ENCODE results near the gene POLR1H. TPM values are rescaled to one million over a fixed set of nuclear protein-coding genes. Genes with fewer than 3 reads are reported as not detected.
A peak's percentile ranks its signal among the peaks of the same experiment; 100 is the strongest.

Gene POLR1H
- polyA plus RNA-seq, 3 donors: 36.2 to 62.4 (median 45.0) TPM

GRCh38 chr6:30019819-30020218 is 41.2 kb upstream of the POLR1H start:
- no peak for TF ChIP-seq CTCF (IDR thresholded peaks at IDR 0.05)
- WGBS (ENCODE audit: insufficient coverage): 100% methylated on average over 1 of the region's 2 CpGs
- Histone ChIP-seq H3K4me2 (replicated peaks; ENCODE audit: extremely low read depth, low read length, poor library complexity, severe bottlenecking) (no peak overlapping the region), H4K20me1 (ENCODE audit: insufficient read depth, low read length) (no peaks in the 10 kb centered on the region), H3K36me3 (replicated peaks in 1 of 2; ENCODE audit: control insufficient read depth in 1 of 2, insufficient read depth in 2 of 2, low read length in 2 of 2) (no peaks in the 10 kb centered on the region), H3K27me3 (ENCODE audit: control insufficient read depth in 2 of 2, insufficient read depth in 2 of 2, low read length in 2 of 2) (no peaks in the 10 kb centered on the region), H3K79me2 (ENCODE audit: insufficient read depth, low read length) (no peaks in the 10 kb centered on the region), H3K27ac (ENCODE audit: low read depth in 1 of 2, low read length in 2 of 2) (no peak overlapping the region), H3K9ac (ENCODE audit: insufficient read depth, low read length, poor library complexity, severe bottlenecking) (no peak overlapping the region), H3K4me3 (replicated peaks in 1 of 3; ENCODE audit: low read depth in 2 of 3, low read length in 3 of 3) (no peak overlapping the region), H3K4me1 (ENCODE audit: control insufficient read depth in 1 of 2, insufficient read depth in 2 of 2, low read length in 2 of 2) (peaks cover 10 to 12% of the 10 kb centered on the region in 2 donors), H2AFZ (ENCODE audit: insufficient read depth, low read depth, low read length, poor library complexity, severe bottlenecking) (no peak overlapping the region), H3K9me3 (replicated peaks in 1 of 2; ENCODE audit: control insufficient read depth in 1 of 2, insufficient read depth in 1 of 2, low read length in 2 of 2) (no peaks in the 10 kb centered on the region)
- intact Hi-C loops (cut with micrococcal nuclease): no loop called here
- Mint-ChIP-seq H3K4me3 (no peak overlapping the region), H3K4me1 (peaks cover 15% of the 10 kb centered on the region), H3K27ac (no peak overlapping the region), H3K9me3 (no peaks in the 10 kb centered on the region), H3K27me3 (ENCODE audit: low read depth in 3 of 3) (peaks cover 0 to 1% (median 1%) of the 10 kb centered on the region in 3 donors), H3K36me3 (peaks cover 14 to 17% of the 10 kb centered on the region in 2 donors)
- no peak for DNase-seq

- no peaks in the 10 kb centered on the region for H4K20me1 ChIP-seq (ENCODE audit: insufficient read depth, low read length)
- no peak overlapping the region for H3K27ac ChIP-seq (ENCODE audit: low read depth in 1 of 2, low read length in 2 of 2)
- no peaks in the 10 kb centered on the region for H3K79me2 ChIP-seq (ENCODE audit: insufficient read depth, low read length)
- TF ChIP-seq CTCF (IDR thresholded peaks at IDR 0.05): no peak
- Mint-ChIP-seq H3K36me3 (peaks cover 14 to 17% of the 10 kb centered on the region in 2 donors), H3K9me3 (no peaks in the 10 kb centered on the region), H3K4me3 (no peak overlapping the region), H3K4me1 (peaks cover 15% of the 10 kb centered on the region), H3K27ac (peak overlapping the region in 2 of 7 donors; percentile 8 to 37), H3K27me3 (ENCODE audit: low read depth in 3 of 3) (peaks cover 0 to 1% (median 1%) of the 10 kb centered on the region in 3 donors)
- intact Hi-C loops (cut with micrococcal nuclease): no loop called here
- no CpG with 5 or more reads among the region's 1 CpG for WGBS (ENCODE audit: insufficient coverage)
- no peak overlapping the region for H2AFZ ChIP-seq (ENCODE audit: insufficient read depth, low read depth, low read length, poor library complexity, severe bottlenecking)
- no peaks in the 10 kb centered on the region for H3K36me3 ChIP-seq (replicated peaks in 1 of 2; ENCODE audit: control insufficient read depth in 1 of 2, insufficient read depth in 2 of 2, low read length in 2 of 2)
- H3K27me3 ChIP-seq (ENCODE audit: control insufficient read depth in 2 of 2, insufficient read depth in 2 of 2, low read length in 2 of 2): no peaks in the 10 kb centered on the region
- H3K9me3 ChIP-seq (replicated peaks in 1 of 2; ENCODE audit: control insufficient read depth in 1 of 2, insufficient read depth in 1 of 2, low read length in 2 of 2): no peaks in the 10 kb centered on the region
- no peak overlapping the region for H3K9ac ChIP-seq (ENCODE audit: insufficient read depth, low read length, poor library complexity, severe bottlenecking)
- no peak overlapping the region for H3K4me3 ChIP-seq (replicated peaks in 1 of 3; ENCODE audit: low read depth in 2 of 3, low read length in 3 of 3)
- DNase-seq: no peak
- peaks cover 10 to 12% of the 10 kb centered on the region in 2 donors for H3K4me1 ChIP-seq (ENCODE audit: control insufficient read depth in 1 of 2, insufficient read depth in 2 of 2, low read length in 2 of 2)
- H3K4me2 ChIP-seq (replicated peaks; ENCODE audit: extremely low read depth, low read length, poor library complexity, severe bottlenecking): no peak overlapping the region
Measured at GRCh38 chr6:30020626-30021025, 40.4 kb upstream of the POLR1H start.
